LNCaP clone FGC (cell line): ENCODE measurements around the gene TMEM51.
A peak's percentile ranks its signal among the peaks of the same experiment; 100 is the strongest.

ENCODE experiments used
- DNase-seq: peaks from one replicate; pipeline ENCODE4 v3.0.0-alpha.2; 2011; ENCODE audit warnings: low read depth
- H3K4me3 ChIP-seq: 2 replicates; pipeline ENCODE4 v1.5.1; 2011; ENCODE audit warnings: mild to moderate bottlenecking, low read depth, low read length, control low read depth
- TF ChIP-seq, protein P1 (sequence below): IDR thresholded peaks from 2 replicates; pipeline ENCODE4 v1.5.1; 2012; ENCODE audit warnings: mild to moderate bottlenecking; ENCODE audit not compliant: control insufficient read depth, insufficient read depth; ENCODE audit errors: extremely low read depth

TMEM51 gene

DNA sequence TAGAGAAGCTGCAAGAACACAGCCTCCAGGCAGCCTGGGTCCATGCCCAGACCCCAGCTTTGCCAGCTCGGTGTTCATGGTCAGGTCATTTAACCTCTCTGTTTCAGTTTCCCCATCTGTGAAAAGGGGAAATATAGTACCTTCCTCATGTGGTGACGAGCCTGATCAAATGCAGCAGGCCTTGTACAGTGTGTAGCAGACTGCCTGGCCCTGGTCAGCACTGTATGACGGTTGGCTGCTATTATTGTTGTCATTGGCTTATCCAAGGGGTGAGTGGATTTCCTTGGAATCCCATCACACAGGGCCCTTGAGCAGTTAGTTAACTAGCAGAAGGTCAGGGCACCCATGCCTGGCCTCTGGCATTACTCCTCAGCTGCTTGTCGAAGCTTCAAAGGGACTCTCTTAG, 6.6 kb upstream of the TMEM51 start:
- no peak for DNase-seq
- TF ChIP-seq, protein P1, sequence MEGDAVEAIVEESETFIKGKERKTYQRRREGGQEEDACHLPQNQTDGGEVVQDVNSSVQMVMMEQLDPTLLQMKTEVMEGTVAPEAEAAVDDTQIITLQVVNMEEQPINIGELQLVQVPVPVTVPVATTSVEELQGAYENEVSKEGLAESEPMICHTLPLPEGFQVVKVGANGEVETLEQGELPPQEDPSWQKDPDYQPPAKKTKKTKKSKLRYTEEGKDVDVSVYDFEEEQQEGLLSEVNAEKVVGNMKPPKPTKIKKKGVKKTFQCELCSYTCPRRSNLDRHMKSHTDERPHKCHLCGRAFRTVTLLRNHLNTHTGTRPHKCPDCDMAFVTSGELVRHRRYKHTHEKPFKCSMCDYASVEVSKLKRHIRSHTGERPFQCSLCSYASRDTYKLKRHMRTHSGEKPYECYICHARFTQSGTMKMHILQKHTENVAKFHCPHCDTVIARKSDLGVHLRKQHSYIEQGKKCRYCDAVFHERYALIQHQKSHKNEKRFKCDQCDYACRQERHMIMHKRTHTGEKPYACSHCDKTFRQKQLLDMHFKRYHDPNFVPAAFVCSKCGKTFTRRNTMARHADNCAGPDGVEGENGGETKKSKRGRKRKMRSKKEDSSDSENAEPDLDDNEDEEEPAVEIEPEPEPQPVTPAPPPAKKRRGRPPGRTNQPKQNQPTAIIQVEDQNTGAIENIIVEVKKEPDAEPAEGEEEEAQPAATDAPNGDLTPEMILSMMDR = no peak
- H3K4me3 ChIP-seq = no peak overlapping the region

DNA sequence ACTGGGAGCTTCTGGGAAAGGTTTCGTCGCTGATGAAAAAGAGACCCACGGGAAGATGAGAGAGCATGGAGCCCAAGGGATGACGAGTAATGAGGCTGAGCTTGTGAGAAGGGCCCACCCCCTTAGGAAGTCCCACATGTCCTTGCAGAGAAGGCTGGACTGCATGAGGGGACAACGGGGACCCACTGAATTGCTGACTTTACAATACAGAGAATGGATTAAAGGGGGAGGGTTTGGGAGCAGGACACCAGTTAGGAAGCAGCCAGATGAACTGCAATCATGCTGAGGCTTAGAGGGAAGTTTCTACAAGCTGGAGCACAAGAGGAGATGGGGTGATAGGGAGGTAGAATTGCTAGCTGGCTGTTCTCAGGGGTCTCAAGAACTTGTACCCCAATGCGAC, 5.5 kb upstream of the TMEM51 start:
- no peak overlapping the region for H3K4me3 ChIP-seq
- TF ChIP-seq, protein P1 = no peak
- DNase-seq = no peak

DNA sequence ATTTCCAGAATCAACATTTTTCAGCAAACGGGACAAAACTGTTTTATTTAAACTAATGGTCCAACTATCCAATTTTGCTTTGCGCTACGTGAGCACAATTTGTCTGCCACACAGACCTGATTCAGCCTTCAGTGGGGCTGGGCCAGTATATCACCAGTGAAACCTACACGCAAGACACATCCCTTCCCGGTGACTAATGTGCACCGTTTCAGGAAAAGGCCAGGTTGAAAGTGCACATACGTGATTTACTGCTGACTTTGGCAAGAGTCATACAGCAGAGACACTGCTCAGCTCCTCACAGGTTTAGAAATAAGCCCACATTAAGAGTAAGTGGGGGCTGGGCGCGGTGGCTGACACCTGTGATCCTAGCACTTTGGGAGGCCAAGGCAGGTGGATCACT, 5.1 kb upstream of the TMEM51 start:
- no peak overlapping the region for H3K4me3 ChIP-seq
- TF ChIP-seq, protein P1 = no peak
- DNase-seq = no peak

DNA sequence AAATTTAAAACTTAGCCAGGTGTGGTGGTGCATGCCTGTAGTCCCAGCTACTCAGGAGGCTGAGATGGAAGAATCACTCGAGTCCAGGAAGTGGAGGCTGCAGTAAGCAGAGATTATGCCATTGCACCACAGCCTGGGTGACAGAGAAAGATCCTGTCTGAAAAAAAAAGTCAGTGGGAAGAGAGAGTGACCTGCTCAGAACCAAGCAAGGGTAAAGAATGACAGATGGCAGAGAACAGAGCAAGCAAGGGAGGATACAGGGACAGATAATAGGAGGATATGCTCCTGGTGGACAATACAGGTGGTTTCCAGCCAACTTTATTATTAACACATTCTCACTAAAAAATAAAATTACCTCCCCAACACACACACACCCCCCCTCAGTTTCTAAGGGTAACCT, 4.6 kb upstream of the TMEM51 start:
- TF ChIP-seq, protein P1 = no peak
- DNase-seq = no peak
- no peak overlapping the region for H3K4me3 ChIP-seq

DNA sequence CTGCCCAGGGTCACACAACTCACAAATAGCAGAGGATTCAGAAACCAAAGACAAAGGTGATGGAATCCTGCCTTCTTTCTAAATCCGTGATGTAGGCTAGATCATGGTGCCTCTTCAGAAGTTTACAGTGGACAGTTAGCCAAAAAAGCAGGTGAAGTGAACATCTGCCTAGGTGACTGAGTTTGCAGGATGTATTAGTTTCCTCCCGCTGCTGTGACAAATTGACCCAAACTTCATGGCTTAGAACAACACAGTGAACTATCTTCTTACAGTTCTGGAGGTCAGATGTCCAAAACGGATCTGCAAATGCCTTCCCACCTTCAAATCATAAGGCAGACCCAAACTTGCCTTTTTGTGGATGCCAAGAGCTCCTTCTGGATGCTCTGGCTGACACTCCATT, 3.2 kb upstream of the TMEM51 start:
- no peak overlapping the region for H3K4me3 ChIP-seq
- TF ChIP-seq, protein P1 = no peak
- DNase-seq = no peak

DNA sequence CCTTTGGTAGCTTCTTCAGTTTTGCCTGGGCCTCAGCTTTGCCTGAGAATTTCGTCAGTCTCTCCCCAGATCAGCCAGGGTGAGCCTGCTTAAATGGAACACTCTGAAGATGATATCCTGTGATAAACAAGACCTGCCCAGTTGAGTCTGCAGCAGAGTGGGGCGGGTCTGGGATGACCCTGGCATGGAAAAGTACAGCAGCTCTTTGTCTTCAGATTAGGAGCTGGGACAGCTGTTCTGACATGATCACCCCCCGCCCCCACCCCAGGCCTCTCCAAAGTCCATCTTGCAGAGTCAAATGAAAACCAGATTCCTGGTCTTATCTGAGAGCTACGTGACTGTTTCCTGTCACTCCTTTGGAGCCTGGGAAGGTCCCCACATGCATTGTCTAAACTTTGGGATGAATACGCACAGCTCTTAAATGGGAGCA, 2.2 kb upstream of the TMEM51 start:
- no peak overlapping the region for H3K4me3 ChIP-seq
- TF ChIP-seq, protein P1 = no peak
- DNase-seq = no peak

DNA sequence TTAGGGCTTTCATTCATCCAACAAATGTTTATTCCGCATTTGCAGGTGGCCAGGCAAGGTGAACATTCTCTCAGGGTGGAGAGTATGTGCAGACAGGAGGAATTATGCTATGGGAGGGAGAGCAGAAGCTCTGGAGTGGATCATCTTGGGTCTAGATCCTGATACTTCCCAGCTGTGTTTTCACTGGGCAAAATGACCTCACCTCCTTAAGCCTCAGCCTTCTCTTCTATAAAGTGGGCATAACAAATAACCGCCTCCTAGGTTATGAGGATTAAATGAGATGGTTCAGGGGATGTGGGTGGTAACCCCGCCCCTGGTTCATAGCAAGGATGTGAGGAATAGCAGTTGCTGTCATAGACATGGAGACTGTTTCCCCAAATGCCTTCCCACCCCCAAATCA, 1.7 kb upstream of the TMEM51 start:
- no peak for DNase-seq
- TF ChIP-seq, protein P1 = no peak
- H3K4me3 ChIP-seq = peak overlapping the region; percentile 53
